HG02943 (cell line): Measurements from ENCODE around the gene DLGAP4.
"Not testable (repeated sequence)": the region's sequence is repeated elsewhere in the genome, so short reads cannot be mapped to it uniquely, and the experiment has no call there.

Experiments used
- ATAC-seq: cut with Tn5 transposase; IDR thresholded peaks from one replicate; pipeline ENCODE4 v1.9.1; 2021; ENCODE audit warnings: mild to moderate bottlenecking, low read depth, moderate library complexity; ENCODE audit not compliant: unreplicated experiment

DLGAP4 gene

GRCh38 chr20:36490191-36490590, 184.1 kb downstream of the DLGAP4 start:
- no peak for ATAC-seq

- ATAC-seq = no peak
These were observed 185.9 kb downstream of the DLGAP4 start for GRCh38 chr20:36491901-36492617.

- no peak for ATAC-seq
These were observed 187.1 kb downstream of the DLGAP4 start for GRCh38 chr20:36493051-36493800.

- no peak for ATAC-seq
These were observed 187.6 kb downstream of the DLGAP4 start for GRCh38 chr20:36493801-36494114.

GRCh38 chr20:36496707-36497669, 190.8 kb downstream of the DLGAP4 start:
- no peak for ATAC-seq

- no peak for ATAC-seq
These were observed 191.7 kb downstream of the DLGAP4 start for GRCh38 chr20:36497856-36498255.

GRCh38 chr20:36498386-36499179, 192.4 kb downstream of the DLGAP4 start:
- no peak for ATAC-seq

- ATAC-seq = no peak
These were observed 193.1 kb downstream of the DLGAP4 start for GRCh38 chr20:36499211-36499610.

- ATAC-seq = no peak
These were observed 193.8 kb downstream of the DLGAP4 start for GRCh38 chr20:36499723-36500501.

GRCh38 chr20:36501367-36502006, 195.3 kb downstream of the DLGAP4 start:
- no peak for ATAC-seq

- no peak for ATAC-seq
These were observed 198.2 kb downstream of the DLGAP4 start for GRCh38 chr20:36504295-36504694.

GRCh38 chr20:36506253-36506652, 200.1 kb downstream of the DLGAP4 start:
- ATAC-seq = no peak

GRCh38 chr20:36507746-36508145, 201.6 kb downstream of the DLGAP4 start:
- no peak for ATAC-seq

- no peak for ATAC-seq
These were observed 213.0 kb downstream of the DLGAP4 start for GRCh38 chr20:36519012-36519719.

- no peak for ATAC-seq
These were observed 213.8 kb downstream of the DLGAP4 start for GRCh38 chr20:36519944-36520343.

- no peak for ATAC-seq
These were observed 215.4 kb downstream of the DLGAP4 start for GRCh38 chr20:36521526-36521925.

GRCh38 chr20:36522412-36522811, 216.3 kb downstream of the DLGAP4 start:
- ATAC-seq = not testable (repeated sequence)

GRCh38 chr20:36523341-36523740, 217.2 kb downstream of the DLGAP4 start:
- no peak for ATAC-seq
